CD4-positive, alpha-beta T cell (primary cell): ENCODE results near the gene FZR1. TPM values are rescaled to one million over a fixed set of nuclear protein-coding genes. Genes with fewer than 3 reads are reported as not detected.

ENCODE experiments used
- ATAC-seq: fragments of 200-7000 bp; cut with Tn5 transposase; one replicate; pipeline ENCODE4 v1.10.0; 2022; ENCODE audit warnings: mild to moderate bottlenecking; ENCODE audit not compliant: poor library complexity
- CTCF ChIA-PET: fragments of 350-600 bp; sonication (Branson Sonifier 250); formaldehyde crosslinking; loops from one replicate; lab custom pipeline; 2021; ENCODE audit warnings: antibody characterized with exemption, inconsistent platforms; lab: Charles Lee
- POLR2A ChIA-PET: fragments of 350-600 bp; sonication (Branson Sonifier 250); formaldehyde crosslinking; loops from one replicate; lab custom pipeline; 2021; ENCODE audit warnings: antibody characterized with exemption, inconsistent platforms; lab: Charles Lee
- DNase-seq, 14 experiments: peaks; one replicate each; pipeline ENCODE4 v3.0.0-alpha.2; 2013 to 2020; ENCODE audit warnings: mixed read lengths in 2 of 14
- H3K27ac ChIP-seq, 2 donors: one replicate each; pipeline versions ENCODE4 v1.5.1 to v1.7.0; 2013; ENCODE audit warnings: low read length in 2 of 2, low read depth in 1 of 2, mild to moderate bottlenecking in 1 of 2
- H3K27me3 ChIP-seq, 2 experiments: 1 replicate in 1 of 2; 2 replicates in 1 of 2; pipeline versions ENCODE4 v1.6.1 to v1.7.0; 2013; ENCODE audit warnings: low read length in 2 of 2, control low read depth in 1 of 2, mild to moderate bottlenecking in 1 of 2, moderate library complexity in 1 of 2; ENCODE audit not compliant: insufficient read depth in 2 of 2, control insufficient read depth in 1 of 2
- H3K36me3 ChIP-seq: one replicate; pipeline ENCODE4 v1.6.1; 2013; ENCODE audit warnings: low read length, control low read depth; ENCODE audit not compliant: insufficient read depth
- H3K4me1 ChIP-seq: one replicate; pipeline ENCODE4 v1.6.1; 2013; ENCODE audit warnings: low read length, control low read depth; ENCODE audit not compliant: insufficient read depth
- H3K4me3 ChIP-seq: one replicate; pipeline ENCODE4 v1.5.1; 2013; ENCODE audit warnings: mild to moderate bottlenecking, low read length, moderate library complexity
- H3K9me3 ChIP-seq, 2 experiments: 1 replicate in 1 of 2; 2 replicates in 1 of 2; pipeline versions ENCODE4 v1.6.1 to v1.7.0; 2013; ENCODE audit warnings: low read length in 2 of 2, mild to moderate bottlenecking in 2 of 2, control low read depth in 1 of 2, moderate library complexity in 1 of 2; ENCODE audit not compliant: control insufficient read depth in 1 of 2, insufficient read depth in 1 of 2
- H3K27ac Mint-ChIP-seq: one replicate; pipeline ENCODE4 v1.8.0; 2020; ENCODE audit warnings: mixed read lengths
- H3K27me3 Mint-ChIP-seq: one replicate; pipeline ENCODE4 v1.8.0; 2021; ENCODE audit warnings: mixed read lengths
- H3K36me3 Mint-ChIP-seq: one replicate; pipeline ENCODE4 v1.8.0; 2021; ENCODE audit warnings: low read depth, mixed read lengths
- H3K4me1 Mint-ChIP-seq: one replicate; pipeline ENCODE4 v1.8.0; 2021; ENCODE audit warnings: low read depth, mixed read lengths
- H3K4me3 Mint-ChIP-seq: one replicate; pipeline ENCODE4 v1.8.0; 2020; ENCODE audit warnings: mild to moderate bottlenecking, mixed read lengths
- H3K9me3 Mint-ChIP-seq: one replicate; pipeline ENCODE4 v1.8.0; 2020; ENCODE audit warnings: mixed read lengths
- CTCF ChIP-seq: fragments of 200-600 bp; IDR thresholded peaks from one replicate; pipeline ENCODE4 v1.8.0; 2022; ENCODE audit warnings: antibody characterized with exemption, mild to moderate bottlenecking
- intact Hi-C, 2 experiments: fragments of 100-400 bp; cut with DNase I in 1 of 2; cut with micrococcal nuclease in 1 of 2; formaldehyde crosslinking; loops; one replicate each; pipeline versions ENCODE4 v1.15.1 to v1.9.0; 2023 to 2025; cut with DNase I, micrococcal nuclease
- total RNA-seq, 174 experiments: library from RNA in 2 of 174; stranded (reverse) in 2 of 174; gene quantifications; one replicate each; pipeline ENCODE4 v1.2.3 and lab custom pipeline; 2021 to 2026

Gene FZR1
- total RNA-seq, 2 experiments from 2014 or later, result 109 to 116 TPM

- POLR2A ChIA-PET, result interaction anchor here (0.9 to 3.7 kb wide), 4 partner anchors 9 to 44 kb away, joined by 3 to 21 read pairs (median 12); partner anchors contain the start of genes DOHH, HMG20B and MFSD12
- intact Hi-C loops, result loop anchor here (1.0 to 5.0 kb wide), 6 partner anchors 38 to 162 kb away; partner anchors contain the start of genes FZR1 (in 1 of the 2), GIPC3 (in 1 of the 2) and TBXA2R (in 1 of the 2)
- H3K27me3 Mint-ChIP-seq, result no peaks in the 10 kb centered on the region
Measured at GRCh38 chr19:3544742-3545668, 38.9 kb downstream of the FZR1 start.

GRCh38 chr19:3545669-3546034 lies 39.5 kb downstream of the FZR1 start:
- Mint-ChIP-seq H3K4me3 (no peak overlapping the region), H3K4me1 (peaks cover 11% of the 10 kb centered on the region), H3K9me3 (no peaks in the 10 kb centered on the region), H3K36me3 (peaks cover 24% of the 10 kb centered on the region), H3K27me3 (no peaks in the 10 kb centered on the region), H3K27ac (no peak overlapping the region)
- ATAC-seq (no peak), DNase-seq (no peak)
- ChIA-PET CTCF (interaction anchor here (0.6 to 1.9 kb wide), 11 partner anchors 8 to 171 kb away, joined by 3 to 33 read pairs (median 5); partner anchors contain the start of genes GIPC3 and MFSD12), POLR2A (interaction anchor here (0.9 to 3.7 kb wide), 4 partner anchors 9 to 45 kb away, joined by 3 to 21 read pairs (median 12); partner anchors contain the start of genes DOHH, HMG20B and MFSD12)
- H3K27me3 ChIP-seq, result no peaks in the 10 kb centered on the region
- peaks cover 21% of the 10 kb centered on the region for H3K4me1 ChIP-seq
- TF ChIP-seq CTCF, result no peak
- no peak overlapping the region for H3K27ac ChIP-seq
- peaks cover 44% of the 10 kb centered on the region for H3K36me3 ChIP-seq
- no peak overlapping the region for H3K4me3 ChIP-seq
- intact Hi-C loops, result loop anchor here (1.0 to 5.0 kb wide), 6 partner anchors 38 to 161 kb away; partner anchors contain the start of genes FZR1 (in 1 of the 2), GIPC3 (in 1 of the 2) and TBXA2R (in 1 of the 2)
- no peaks in the 10 kb centered on the region for H3K9me3 ChIP-seq

More at GRCh38 chr19:3544742-3545668, 38.9 kb downstream of the FZR1 start:
- H3K27me3 ChIP-seq, result no peaks in the 10 kb centered on the region
- H3K9me3 ChIP-seq, result no peaks in the 10 kb centered on the region
- peak; percentile 64 to 88 (median 77) for DNase-seq
- peaks cover 21% of the 10 kb centered on the region for H3K4me1 ChIP-seq
- CTCF ChIA-PET, result interaction anchor here (0.6 to 1.9 kb wide), 13 partner anchors 9 to 172 kb away, joined by 3 to 33 read pairs (median 4); partner anchors contain the start of genes GIPC3 and MFSD12
- no peak overlapping the region for H3K4me3 ChIP-seq
- Mint-ChIP-seq H3K36me3 (peaks cover 24% of the 10 kb centered on the region), H3K4me3 (no peak overlapping the region), H3K9me3 (no peaks in the 10 kb centered on the region), H3K4me1 (peaks cover 11% of the 10 kb centered on the region), H3K27ac (peak overlapping the region; percentile 33)
- H3K27ac ChIP-seq, result no peak overlapping the region
- peak; percentile 74 for ATAC-seq
- peak; percentile 94 for TF ChIP-seq CTCF
- H3K36me3 ChIP-seq, result peaks cover 41% of the 10 kb centered on the region

GRCh38 chr19:3546119-3546518 lies 40.0 kb downstream of the FZR1 start:
- Mint-ChIP-seq H3K36me3 (peaks cover 24% of the 10 kb centered on the region), H3K27ac (no peak overlapping the region), H3K9me3 (no peaks in the 10 kb centered on the region), H3K4me1 (peaks cover 14% of the 10 kb centered on the region), H3K4me3 (no peak overlapping the region), H3K27me3 (no peaks in the 10 kb centered on the region)
- no peak overlapping the region for H3K27ac ChIP-seq
- CTCF ChIA-PET, result interaction anchor here (1.7 to 1.9 kb wide), 3 partner anchors 8 to 39 kb away, joined by 6 to 33 read pairs (median 18); partner anchors contain the start of genes GIPC3 and MFSD12
- H3K4me1 ChIP-seq, result peaks cover 21% of the 10 kb centered on the region
- TF ChIP-seq CTCF, result no peak
- peak in 1 of 14 experiments; percentile 35 for DNase-seq
- H3K27me3 ChIP-seq, result no peaks in the 10 kb centered on the region
- intact Hi-C loops, result loop anchor here (5.0 kb wide), 2 partner anchors 39 to 41 kb away; partner anchors contain the start of genes FZR1 (in 1 of the 2) and GIPC3 (in 1 of the 2)
- POLR2A ChIA-PET, result interaction anchor here (2.7 to 3.7 kb wide), 2 partner anchors 8 to 11 kb away, joined by 19 to 21 read pairs; partner anchors contain the start of gene MFSD12
- ATAC-seq, result no peak
- peaks cover 47% of the 10 kb centered on the region for H3K36me3 ChIP-seq
- no peak overlapping the region for H3K4me3 ChIP-seq
- H3K9me3 ChIP-seq, result no peaks in the 10 kb centered on the region
